HCT116 (cell line): Measurements from ENCODE around the gene DOCK3.

Experiments
- CTCF ChIP-seq, 3 experiments: fragments of 200-600 bp in 1 of 3; sonication (generic) in 1 of 3; IDR thresholded peaks in 2 of 3; conservative IDR thresholded peaks in 1 of 3; 2 replicates each; pipeline ENCODE4 v1.5.1; 2012 to 2017; ENCODE audit warnings: low read depth in 2 of 3, low read length in 2 of 3, antibody characterized with exemption in 1 of 3, borderline replicate concordance in 1 of 3, control low read depth in 1 of 3, mild to moderate bottlenecking in 1 of 3, mixed read lengths in 1 of 3, mixed run types in 1 of 3, moderate library complexity in 1 of 3; ENCODE audit not compliant: insufficient read depth in 1 of 3
- EZH2phosphoT487 ChIP-seq: fragments of 200-600 bp; IDR thresholded peaks from 2 replicates; pipeline ENCODE4 v1.6.1; 2018; ENCODE audit warnings: antibody characterized with exemption, borderline replicate concordance
- POLR2AphosphoS5 ChIP-seq: IDR thresholded peaks from 2 replicates; pipeline ENCODE4 v1.6.1; 2011; ENCODE audit warnings: mild to moderate bottlenecking, low read depth, low read length, moderate library complexity
- YY1 ChIP-seq: IDR thresholded peaks from 2 replicates; pipeline ENCODE4 v1.6.1; 2011; ENCODE audit warnings: low read length, low read depth, moderate library complexity, mild to moderate bottlenecking; ENCODE audit not compliant: insufficient replicate concordance; ENCODE audit errors: extremely low read depth
- TF ChIP-seq, protein P1 (sequence below): IDR thresholded peaks from 2 replicates; pipeline ENCODE4 v1.6.1; 2012; ENCODE audit warnings: low read depth

GRCh38 chr3:50853936-50854335, 179.2 kb downstream of the DOCK3 start:
- TF ChIP-seq YY1 = no peak
- TF ChIP-seq EZH2phosphoT487 = no peak
- no peak for TF ChIP-seq CTCF (IDR thresholded peaks at IDR 0.05 in 2 of 3, conservative IDR thresholded peaks at IDR 0.05 in 1 of 3; ENCODE audit: borderline replicate concordance in 1 of 3, insufficient read depth in 1 of 3, low read depth in 2 of 3, low read length in 2 of 3)
- TF ChIP-seq, protein P1, sequence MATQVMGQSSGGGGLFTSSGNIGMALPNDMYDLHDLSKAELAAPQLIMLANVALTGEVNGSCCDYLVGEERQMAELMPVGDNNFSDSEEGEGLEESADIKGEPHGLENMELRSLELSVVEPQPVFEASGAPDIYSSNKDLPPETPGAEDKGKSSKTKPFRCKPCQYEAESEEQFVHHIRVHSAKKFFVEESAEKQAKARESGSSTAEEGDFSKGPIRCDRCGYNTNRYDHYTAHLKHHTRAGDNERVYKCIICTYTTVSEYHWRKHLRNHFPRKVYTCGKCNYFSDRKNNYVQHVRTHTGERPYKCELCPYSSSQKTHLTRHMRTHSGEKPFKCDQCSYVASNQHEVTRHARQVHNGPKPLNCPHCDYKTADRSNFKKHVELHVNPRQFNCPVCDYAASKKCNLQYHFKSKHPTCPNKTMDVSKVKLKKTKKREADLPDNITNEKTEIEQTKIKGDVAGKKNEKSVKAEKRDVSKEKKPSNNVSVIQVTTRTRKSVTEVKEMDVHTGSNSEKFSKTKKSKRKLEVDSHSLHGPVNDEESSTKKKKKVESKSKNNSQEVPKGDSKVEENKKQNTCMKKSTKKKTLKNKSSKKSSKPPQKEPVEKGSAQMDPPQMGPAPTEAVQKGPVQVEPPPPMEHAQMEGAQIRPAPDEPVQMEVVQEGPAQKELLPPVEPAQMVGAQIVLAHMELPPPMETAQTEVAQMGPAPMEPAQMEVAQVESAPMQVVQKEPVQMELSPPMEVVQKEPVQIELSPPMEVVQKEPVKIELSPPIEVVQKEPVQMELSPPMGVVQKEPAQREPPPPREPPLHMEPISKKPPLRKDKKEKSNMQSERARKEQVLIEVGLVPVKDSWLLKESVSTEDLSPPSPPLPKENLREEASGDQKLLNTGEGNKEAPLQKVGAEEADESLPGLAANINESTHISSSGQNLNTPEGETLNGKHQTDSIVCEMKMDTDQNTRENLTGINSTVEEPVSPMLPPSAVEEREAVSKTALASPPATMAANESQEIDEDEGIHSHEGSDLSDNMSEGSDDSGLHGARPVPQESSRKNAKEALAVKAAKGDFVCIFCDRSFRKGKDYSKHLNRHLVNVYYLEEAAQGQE = no peak
- no peak for TF ChIP-seq POLR2AphosphoS5
